T follicular helper cell (primary cell): ENCODE data around the gene SCG5.

Source experiments
- DNase-seq: peaks from one replicate; pipeline ENCODE4 v3.0.0-alpha.2; 2020; ENCODE audit warnings: low read depth

Gene SCG5

DNA sequence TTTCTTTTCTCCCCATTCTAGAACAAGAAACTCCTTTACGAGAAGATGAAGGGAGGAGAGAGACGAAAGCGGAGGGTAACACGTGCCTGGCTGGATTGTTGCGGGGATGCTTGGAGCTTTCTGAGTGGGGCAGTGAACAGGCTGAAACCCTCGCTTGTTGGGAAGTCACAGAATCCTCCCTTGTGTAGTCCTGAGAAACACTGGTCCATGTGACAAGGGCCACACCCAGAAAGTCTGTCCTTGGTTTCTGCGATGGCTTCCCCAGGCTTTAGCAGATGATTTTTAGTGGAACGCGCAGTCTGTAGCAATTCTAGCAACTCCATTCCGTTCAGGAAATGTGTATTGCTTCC, 50.2 kb downstream of the SCG5 start:
- no peak for DNase-seq

DNA sequence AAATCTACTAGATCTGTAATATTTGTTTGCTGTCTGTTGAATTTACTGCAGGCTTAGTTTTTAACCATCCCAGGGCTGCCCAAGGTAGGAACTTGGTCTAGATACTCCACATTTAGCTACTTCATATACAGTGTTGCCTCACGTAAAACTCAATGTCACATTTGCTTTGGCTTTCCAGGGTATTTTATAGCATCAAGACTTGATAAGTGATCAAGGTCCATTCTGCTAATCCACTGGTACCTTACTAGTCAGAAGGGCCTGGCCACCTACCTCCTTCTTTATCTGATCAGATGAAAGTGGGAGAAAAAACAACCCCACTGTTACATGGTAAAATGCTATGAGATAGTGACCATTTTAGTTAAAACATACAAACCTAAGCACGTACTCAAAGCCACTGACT, 50.8 kb downstream of the SCG5 start:
- DNase-seq, result no peak

DNA sequence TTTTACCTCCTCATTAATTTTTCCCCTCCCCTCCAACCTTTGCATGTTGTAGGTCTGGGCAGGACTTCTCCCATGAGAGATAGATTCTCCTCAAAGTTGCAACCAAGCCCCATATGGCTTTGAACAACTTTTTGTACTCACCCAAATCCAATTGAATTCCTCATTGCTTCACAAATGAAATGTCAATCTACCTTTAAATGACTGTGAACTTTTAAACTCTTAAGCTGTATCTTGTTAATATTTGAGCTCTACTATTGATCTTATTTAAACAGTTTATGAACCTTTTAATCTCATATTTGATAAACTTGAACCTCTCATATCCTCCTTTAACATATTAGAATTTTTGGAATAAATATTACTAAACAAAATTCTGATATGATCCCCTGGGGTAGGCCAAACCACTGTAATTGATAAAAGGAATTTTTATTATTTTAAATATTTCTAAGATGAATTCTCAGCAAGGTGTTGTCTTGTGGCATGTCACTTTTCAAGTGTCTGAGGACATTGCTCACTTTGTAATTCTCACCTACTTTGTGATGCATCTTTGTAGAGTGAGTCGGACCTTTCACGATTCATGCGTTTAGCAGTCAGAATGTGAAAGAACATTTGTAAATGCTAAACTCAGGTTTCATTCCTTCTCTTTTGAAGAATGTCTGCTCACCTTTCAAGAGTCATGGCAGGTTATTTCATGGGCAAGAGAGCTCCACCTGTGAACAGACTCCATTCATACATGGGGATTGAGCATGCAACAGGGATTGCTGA, 52.9 kb downstream of the SCG5 start:
- no peak for DNase-seq

DNA sequence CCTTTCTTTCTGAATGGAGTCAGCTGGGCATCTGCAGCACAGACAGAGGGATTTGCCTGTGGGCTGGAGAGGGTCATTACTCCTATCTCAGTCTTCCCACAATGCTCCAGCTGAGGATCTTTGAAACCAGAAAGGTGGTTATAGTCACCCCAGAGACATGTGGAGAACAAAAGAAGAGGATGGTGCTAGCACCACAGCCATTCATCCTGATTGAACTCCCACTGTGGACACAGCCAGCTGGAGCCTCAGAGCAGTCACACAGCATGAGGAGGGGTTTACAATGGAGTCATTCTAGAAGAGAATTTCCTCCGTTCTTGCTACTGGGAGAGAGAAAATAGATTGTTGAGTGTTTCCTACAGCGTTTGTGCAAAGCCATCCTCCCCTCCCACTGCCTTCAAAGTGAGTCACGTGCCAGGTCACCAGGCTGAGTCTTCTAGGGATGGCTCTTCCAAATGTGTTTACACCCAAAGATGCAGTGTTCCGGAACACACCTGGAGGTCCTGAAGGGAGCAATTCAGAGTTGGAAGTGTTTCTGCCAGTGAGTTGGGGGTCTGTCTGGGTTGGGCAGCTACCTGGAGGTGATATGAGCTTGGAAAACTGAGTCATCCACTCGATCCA, 57.4 kb downstream of the SCG5 start:
- no peak for DNase-seq

DNA sequence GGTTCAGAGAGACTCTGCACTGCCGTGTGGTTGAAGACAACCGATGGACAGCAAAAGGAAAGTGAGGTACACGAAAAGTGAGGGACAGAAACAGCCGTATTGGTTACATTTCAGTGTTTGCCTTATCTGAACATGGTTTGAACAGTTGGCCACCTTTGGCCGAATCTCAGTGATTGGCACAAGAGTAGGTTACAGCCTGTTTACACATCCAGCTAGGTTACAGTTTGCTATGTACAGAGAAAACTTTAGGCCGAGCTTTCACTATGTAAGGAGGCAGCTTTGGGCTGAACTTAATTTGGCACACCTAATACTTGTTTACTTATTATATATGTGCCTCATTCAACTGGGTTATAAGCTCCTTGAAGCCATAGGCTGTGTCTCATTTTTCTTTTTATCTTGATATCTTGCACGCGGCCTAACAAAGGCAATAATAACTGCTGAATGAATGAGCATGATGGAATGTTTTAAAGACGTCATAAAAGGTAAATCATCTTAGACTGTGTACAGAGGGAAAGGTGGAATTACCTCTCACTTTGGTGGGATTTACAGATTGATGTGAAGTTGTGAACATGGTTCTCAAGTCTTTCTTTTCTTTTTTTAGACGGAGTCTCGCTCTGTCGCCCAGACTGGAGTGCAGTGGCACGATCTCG, 59.1 kb downstream of the SCG5 start:
- no peak for DNase-seq

DNA sequence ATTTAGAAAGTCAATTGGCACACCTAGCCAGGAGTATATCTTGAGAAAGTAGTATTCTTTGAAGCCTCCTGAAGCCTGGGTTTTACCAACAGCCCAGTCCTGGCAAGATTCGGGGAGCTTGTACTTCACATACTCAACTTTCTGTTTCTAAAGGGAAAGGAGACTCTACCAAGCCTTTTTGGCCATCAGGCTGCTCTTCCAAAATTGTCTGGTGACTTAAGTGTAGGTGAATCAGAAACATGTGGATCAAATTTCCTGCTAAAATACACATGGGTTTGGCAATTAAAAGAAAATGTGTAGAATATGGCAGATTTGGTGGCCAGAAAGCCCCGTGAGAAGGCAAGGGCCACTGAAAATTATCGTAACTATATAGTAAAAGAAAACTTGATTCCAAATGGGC, 60.4 kb downstream of the SCG5 start:
- DNase-seq, result no peak

DNA sequence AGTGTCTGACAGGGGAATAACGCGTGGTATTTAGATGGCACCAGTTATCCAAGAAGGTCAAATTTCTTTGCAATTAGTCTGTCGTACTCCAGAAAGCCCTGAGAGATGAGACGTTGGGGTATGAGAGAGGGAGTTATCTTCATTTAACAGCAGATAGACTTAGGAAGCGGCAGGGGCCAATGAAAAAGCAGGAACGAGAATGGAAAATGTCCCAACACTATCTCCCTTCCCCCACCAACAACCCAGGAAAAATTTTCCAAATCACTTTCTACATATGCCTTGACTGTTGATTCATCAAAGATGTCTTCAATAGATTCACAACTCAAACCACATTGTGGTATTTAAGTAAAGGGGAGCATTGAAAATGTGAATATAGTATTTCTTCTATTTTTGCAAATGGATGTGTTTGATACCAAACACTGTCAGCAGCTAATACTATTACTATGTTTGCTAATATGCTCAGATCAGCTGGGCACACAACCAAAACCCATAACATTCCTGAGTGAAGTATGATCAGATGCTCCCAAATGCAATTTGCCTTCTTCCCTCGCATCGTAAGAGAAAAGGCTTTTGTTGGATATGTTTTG, 63.0 kb downstream of the SCG5 start:
- no peak for DNase-seq

DNA sequence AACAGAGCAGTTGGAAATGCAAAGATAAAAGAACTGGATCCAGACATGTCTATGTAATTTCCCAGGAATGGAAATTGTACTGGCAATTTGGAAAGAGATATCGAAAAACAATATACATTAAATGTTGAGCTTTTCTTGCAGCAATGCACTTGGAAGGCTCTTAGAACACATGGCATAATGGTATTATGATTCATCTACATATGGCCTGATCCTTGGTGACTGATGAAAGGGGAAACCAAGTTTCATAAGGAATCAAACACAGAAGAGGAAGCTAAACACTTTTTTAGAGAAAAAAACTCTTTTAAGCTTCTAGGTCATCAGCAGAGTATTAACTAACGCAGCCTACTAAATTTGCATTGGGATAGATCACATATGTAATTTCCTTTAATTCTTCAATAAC, 63.9 kb downstream of the SCG5 start:
- no peak for DNase-seq

DNA sequence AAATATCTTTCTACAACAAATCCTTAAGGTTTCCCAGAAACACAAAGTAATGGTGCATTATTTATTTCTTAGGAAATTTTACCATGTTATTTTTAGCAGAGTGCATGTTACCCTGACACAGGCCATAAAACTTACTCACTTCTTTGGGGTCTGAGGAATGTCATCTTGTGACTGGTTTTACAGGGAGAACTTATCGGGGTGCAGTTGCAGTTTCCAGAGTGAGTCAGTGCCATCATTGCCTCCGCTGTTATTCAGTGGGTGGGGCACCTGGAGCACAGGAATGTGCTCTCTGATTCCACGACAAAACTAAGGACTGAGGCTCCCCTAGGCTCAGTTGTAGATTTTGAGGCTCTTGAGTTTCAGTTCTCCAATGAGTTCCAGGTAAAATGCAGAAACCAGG, 65.2 kb downstream of the SCG5 start:
- DNase-seq, result no peak

DNA sequence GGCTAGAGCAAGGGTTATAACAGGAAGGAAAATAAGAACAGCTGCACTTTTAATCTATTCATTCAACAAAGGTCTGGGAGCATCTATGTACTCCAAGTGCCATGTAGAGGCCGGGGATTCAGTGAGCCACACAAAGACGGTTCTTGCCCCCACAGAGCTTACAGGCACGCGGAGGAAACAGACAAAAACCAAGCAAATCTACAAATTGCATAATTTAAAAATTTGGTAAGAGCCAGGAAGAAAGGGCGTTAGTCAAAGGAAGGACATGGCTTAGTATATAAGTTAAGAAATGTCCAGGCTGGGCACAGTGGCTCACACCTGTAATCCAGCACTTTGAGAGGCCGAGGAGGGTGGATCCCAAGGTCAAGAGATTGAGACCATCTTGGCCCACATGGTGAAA, 65.9 kb downstream of the SCG5 start:
- no peak for DNase-seq

DNA sequence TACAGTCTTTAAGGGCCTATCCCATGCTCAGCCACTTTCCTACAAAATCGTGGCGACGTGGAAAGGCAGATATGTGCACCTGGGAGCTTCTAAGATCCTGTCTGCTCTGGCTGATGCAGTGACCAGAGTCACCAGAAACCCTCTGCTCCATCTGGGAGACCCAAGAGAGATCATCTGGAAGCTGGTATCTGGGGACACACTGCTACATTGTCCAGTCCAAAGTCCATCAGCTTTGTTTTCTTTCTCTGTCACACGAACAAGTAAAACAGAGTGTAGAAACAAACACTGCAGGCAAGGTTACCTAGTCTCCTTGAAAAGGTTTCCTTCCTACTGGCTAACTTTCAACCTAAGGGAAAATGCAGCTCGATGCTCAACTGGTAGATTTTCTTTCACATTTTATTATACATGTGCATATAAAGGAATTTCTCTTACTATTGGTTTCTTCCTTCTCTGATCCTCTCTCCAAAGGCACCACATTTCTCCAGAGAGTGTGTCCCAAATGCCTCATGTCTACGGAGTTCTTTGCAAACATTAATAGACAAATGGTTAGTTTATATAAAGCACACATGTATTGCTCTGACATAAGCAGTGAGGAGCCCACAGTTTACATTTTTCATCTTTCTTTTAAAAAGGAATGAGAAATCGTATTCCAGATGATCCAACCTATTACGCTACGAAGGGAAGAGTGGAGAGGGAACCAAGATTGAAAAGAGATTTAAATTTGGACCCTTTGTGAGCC, 68.0 kb downstream of the SCG5 start:
- DNase-seq, result no peak

DNA sequence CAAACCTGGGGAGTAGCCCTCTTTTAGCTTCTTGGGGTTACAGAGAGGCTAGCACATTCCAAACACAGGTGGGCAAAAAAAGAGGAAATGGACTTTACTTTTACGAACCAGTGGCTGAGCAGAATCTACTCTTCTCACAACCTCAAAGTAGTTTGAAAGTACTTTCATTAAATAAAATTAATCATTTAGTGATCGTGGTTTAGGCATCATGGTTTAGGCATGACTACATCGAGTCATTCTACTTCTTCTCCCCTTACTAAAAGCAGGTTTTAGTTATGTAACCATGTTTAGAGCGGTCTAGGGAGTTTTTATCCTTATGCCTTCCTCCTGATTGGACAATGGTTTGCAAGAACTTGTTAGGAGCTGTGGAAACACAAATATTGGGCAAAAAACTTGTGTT, 73.8 kb downstream of the SCG5 start:
- DNase-seq, result no peak

DNA sequence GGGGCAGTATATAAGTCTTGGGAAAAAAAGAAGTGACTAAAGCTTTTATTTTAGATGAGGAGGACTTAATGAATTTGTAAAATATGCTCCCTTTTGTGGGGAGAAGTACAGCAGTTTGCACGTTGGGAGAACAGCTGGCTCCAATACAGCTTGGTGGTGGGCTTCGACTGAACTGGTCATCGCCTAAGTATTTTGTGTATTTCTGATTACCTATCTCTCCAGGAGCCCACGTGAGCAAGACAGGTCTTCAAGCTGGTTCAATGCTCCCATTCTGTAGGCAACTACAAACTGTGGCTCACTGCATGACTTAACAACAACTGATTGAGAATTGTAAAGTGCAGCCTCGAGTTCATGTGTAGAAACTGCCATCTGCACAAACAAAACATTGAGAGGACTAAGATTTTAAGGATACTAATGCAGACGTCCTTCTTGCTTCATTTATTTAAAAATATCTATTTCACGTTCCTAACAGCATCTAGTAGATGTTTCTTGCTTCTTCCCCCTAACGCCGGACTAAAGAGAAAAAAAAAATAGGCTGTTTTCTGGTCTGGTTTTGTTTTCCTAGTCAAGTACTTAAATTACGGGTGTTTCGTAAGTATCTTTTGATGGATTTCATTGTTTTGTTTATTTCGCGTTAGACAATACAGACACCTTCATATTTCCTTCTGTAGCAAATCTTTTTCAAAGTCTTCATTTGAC, 74.9 kb downstream of the SCG5 start:
- no peak for DNase-seq

DNA sequence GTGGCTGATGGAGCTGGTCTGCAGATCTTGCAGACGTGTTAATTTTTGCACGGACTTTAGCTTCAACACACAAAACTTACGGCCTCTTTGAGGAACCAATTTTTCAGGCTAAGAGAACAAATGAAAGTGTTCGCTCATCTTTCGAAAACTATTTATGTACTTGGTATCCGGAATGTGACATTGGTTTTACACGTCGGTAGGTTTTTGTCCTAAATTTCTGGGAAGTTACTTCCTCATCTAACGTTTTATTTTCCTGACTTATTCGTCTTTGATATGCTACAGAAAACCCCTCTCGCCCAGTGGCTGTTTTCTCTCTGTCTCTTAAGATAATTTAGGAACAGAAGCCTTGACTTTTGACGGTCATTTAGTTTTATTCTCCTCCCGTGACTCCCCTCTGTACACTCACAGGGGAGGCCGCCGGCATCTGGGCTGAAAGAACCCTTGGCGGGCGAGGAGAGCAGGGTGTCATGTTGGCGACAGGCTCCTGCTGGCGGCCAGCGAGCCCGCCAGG, 75.5 kb downstream of the SCG5 start:
- DNase-seq, result no peak

DNA sequence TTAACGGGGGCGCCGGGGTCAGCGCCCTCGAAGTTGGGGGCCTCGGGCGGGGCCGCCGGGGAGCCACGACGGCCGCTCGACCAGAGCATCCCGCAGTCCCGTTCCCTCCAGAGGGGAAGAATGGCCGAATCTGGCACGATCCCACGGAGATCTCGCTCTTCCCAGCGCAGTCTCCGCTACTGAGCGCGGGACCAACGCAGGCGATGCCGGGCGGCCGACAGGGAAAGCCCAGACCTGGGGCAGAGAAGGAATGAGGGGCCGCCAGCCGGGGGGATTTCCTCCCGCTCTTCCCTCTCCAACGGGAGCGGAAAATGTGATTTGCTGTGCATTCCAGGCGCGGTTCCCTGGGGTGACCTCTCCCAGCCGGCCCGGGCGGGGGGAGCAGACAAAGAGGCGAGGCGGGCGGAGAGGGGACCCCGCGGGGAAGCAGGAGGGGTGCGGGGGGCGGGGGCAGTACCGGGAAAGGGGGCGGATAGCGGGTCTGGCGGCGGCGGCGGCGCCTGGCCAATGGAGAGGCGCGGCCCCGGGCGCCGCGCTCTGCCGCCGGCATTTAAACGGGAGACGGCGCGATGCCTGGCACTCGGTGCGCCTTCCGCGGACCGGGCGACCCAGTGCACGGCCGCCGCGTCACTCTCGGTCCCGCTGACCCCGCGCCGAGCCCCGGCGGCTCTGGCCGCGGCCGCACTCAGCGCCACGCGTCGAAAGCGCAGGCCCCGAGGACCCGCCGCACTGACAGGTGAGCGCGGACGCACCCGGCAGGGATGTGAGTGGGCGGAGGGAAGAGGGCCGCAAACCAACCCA, 76.1 kb downstream of the SCG5 start, which contains the start of gene GREM1:
Gene GREM1 (plus strand): TSS at position 579 of the 801 bp plus-strand sequence. CDS start 12,687 bp downstream, outside the sequence.
- no peak for DNase-seq

DNA sequence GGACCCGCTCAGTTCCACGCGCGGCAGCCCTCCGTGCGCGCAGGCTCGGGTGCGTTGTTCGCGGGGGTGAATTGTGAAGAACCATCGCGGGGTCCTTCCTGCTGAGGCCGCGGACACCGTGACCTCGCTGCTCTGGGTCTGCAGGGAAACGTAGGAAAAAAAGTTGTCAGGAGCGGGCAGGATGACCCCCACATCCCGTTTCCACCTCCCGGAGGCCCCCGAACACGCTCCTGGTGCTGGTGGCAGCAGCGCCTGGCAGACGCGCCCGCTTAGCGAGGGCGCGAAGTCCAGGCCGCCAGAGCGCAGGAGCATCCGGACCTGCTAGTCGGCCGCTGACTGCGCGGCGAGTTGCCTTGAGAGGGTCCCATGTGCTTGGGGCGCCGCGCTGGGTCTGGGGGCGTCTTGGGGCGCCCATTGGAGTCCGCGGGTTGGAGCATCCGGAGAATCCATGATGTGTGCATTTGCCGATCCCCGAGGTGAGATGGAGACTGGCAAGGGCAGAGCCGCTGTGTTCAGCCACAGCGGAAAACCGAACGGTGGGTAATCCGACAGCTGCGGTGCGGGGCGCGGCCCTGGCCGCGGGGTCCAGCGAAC, 76.8 kb downstream of the SCG5 start:
- no peak for DNase-seq

DNA sequence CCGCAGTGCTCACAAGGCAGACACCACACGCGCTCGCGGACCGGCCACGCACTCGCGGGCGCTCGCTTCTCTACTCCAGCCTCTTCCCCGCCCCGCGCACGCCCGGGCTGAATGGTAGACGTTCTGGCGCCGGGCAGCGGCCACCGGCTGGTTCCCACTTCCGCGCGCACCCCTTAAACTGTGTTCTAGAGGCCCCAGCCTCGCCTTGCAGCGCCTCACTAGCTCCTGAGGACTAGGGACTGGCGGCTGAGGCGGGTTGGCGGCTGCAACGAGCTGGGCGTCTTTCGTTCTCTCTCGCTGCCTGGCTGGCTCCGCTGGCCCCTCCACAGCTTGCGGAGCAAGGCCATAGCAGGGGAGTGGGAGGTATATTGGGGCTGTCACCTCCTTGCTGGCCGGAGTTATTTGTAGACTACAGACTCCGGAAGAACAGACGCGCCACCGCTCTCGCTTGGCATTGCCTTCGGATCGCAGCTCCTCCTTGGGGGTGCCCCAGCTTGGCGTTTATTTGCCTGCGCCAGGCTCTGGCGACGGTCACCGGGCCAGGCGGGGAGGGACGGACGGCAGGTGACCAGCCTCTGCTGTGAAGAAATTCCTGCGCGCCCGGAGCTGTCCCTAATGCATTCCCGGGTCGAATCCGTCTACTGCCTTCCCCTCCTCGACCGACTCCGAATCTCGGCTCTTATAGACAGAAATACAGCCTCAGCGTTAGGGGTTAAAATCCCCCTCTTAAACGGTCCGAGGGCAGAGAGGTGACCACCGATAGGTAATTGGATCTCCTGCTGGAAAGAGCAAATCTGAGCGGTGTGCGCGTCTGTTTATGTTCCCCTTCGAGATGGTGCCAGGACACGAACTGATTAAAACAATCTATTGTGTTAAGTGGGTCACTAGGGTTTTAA, 77.6 kb downstream of the SCG5 start:
- DNase-seq, result no peak

DNA sequence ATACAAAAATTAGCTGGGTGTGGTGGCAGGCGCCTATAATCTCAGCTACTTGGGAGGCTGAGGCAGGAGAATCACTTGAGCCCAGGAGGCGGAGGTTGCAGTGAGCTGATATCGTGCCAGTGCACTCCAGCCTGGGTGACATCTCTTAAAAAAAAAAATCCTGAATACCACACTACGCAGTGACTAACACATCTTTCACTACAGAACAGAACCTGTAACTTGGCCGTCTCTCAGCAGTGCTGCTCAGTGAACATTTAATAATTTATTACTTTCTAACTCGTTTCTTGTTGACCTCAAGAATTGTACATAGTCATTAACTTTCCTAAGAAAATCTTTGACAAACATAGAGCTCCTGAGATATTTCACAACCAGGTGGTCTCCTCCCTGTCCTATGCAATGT, 80.1 kb downstream of the SCG5 start:
- DNase-seq, result no peak

DNA sequence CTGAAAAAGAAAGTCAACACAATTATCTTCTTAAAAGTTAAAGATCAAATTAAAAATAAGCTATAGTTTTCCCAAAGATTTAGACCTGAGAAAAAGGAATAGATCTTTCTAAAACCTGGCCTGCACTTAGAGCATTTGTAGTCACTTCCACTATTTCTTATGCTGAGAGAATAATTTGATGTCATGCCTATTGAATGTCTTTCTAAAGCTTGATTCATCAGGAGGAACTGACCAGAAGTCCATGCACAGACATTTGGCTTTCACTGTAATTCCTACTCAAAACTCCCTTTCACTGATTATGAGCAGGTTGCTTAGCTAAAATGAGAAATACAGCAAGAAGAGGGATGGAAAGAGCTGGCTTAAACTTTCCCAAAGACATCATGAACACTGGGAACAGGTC, 80.6 kb downstream of the SCG5 start:
- DNase-seq, result no peak
